IMR-90 (cell line): ENCODE data around the gene RXFP2. TPM values are rescaled to one million over a fixed set of nuclear protein-coding genes. Genes with fewer than 3 reads are reported as not detected.

Source experiments
- ATAC-seq: fragments of 200-7000 bp; cut with Tn5 transposase; 2 replicates; pipeline ENCODE4 v1.9.1; 2020; ENCODE audit warnings: low read depth, mild to moderate bottlenecking, moderate library complexity
- BruUV-seq: library from RNA; stranded (reverse); fragments of 400-500 nt; replicated peaks from 2 replicates; lab custom pipeline; 2021; lab: Mats Ljungman, UMichigan
- CTCF ChIA-PET: fragments of 300-600 bp; formaldehyde crosslinking; extraction: SDS; loops from one replicate; lab custom pipeline; 2021; ENCODE audit warnings: antibody characterized with exemption; lab: Yijun Ruan, JAX
- POLR2A ChIA-PET: fragments of 300-600 bp; sonication (Branson Sonifier 250); formaldehyde crosslinking; loops from one replicate; lab custom pipeline; 2022; ENCODE audit warnings: antibody characterized with exemption; ENCODE audit not compliant: unreplicated experiment; lab: Charles Lee
- DNase-seq: peaks from one replicate; pipeline ENCODE4 v3.0.0; 2013
- H2AFZ ChIP-seq: replicated peaks from 2 replicates; pipeline ENCODE3; 2013; ENCODE audit warnings: low read length, mild to moderate bottlenecking; ENCODE audit not compliant: poor library complexity
- H2AK5ac ChIP-seq: 2 replicates; pipeline ENCODE4 v1.6.1; 2013; ENCODE audit warnings: low read depth, low read length, inconsistent platforms
- H2AK9ac ChIP-seq: replicated peaks from 2 replicates; pipeline ENCODE3; 2013; ENCODE audit warnings: mild to moderate bottlenecking, low read depth, low read length, moderate library complexity; ENCODE audit not compliant: poor library complexity
- H2BK120ac ChIP-seq: 2 replicates; pipeline ENCODE4 v1.6.1; 2013; ENCODE audit warnings: low read depth, low read length, inconsistent platforms
- H2BK15ac ChIP-seq: 3 replicates; pipeline ENCODE4 v1.6.1; 2013; ENCODE audit warnings: low read depth, low read length, inconsistent platforms
- H2BK20ac ChIP-seq: 2 replicates; pipeline ENCODE4 v1.6.1; 2013; ENCODE audit warnings: low read depth, mild to moderate bottlenecking, inconsistent platforms, low read length, moderate library complexity
- H2BK5ac ChIP-seq: 2 replicates; pipeline ENCODE4 v1.6.1; 2013; ENCODE audit warnings: mild to moderate bottlenecking, low read depth, low read length, inconsistent platforms; ENCODE audit not compliant: poor library complexity, severe bottlenecking
- H3K14ac ChIP-seq: replicated peaks from 2 replicates; pipeline ENCODE4 v1.6.1; 2013; ENCODE audit warnings: low read depth, low read length, inconsistent platforms
- H3K18ac ChIP-seq: 2 replicates; pipeline ENCODE4 v1.6.1; 2013; ENCODE audit warnings: low read depth, low read length, control low read depth
- H3K23ac ChIP-seq: 2 replicates; pipeline ENCODE4 v1.6.1; 2013; ENCODE audit warnings: low read depth, low read length, inconsistent platforms
- H3K27ac ChIP-seq: 2 replicates; pipeline ENCODE4 v1.5.1; 2013; ENCODE audit warnings: mild to moderate bottlenecking, control low read depth, low read length; ENCODE audit not compliant: insufficient read depth
- H3K27me3 ChIP-seq: 2 replicates; pipeline ENCODE4 v1.6.1; 2013; ENCODE audit warnings: low read length; ENCODE audit not compliant: control insufficient read depth, insufficient read depth
- H3K36me3 ChIP-seq: 2 replicates; pipeline ENCODE4 v1.6.1; 2013; ENCODE audit warnings: low read length, mixed read lengths; ENCODE audit not compliant: control insufficient read depth, insufficient read depth
- H3K4ac ChIP-seq: 2 replicates; pipeline ENCODE4 v1.6.1; 2013; ENCODE audit warnings: low read depth, low read length, inconsistent platforms
- H3K4me1 ChIP-seq: 2 replicates; pipeline ENCODE4 v1.6.1; 2013; ENCODE audit warnings: low read length, mixed read lengths; ENCODE audit not compliant: control insufficient read depth, insufficient read depth
- H3K4me2 ChIP-seq: 2 replicates; pipeline ENCODE4 v1.6.1; 2013; ENCODE audit warnings: low read depth, mild to moderate bottlenecking, control low read depth, low read length, moderate library complexity
- H3K4me3 ChIP-seq: 2 replicates; pipeline ENCODE4 v1.5.1; 2013; ENCODE audit warnings: low read depth, mild to moderate bottlenecking, control low read depth, low read length, moderate library complexity; ENCODE audit not compliant: insufficient read depth
- H3K56ac ChIP-seq: 2 replicates; pipeline ENCODE4 v1.6.1; 2013; ENCODE audit warnings: low read length, inconsistent platforms; ENCODE audit not compliant: insufficient read depth; ENCODE audit errors: extremely low read depth
- H3K79me1 ChIP-seq, 2 experiments: 2 replicates each; pipeline ENCODE4 v1.6.1; 2013; ENCODE audit warnings: low read length in 2 of 2, inconsistent platforms in 1 of 2, low read depth in 1 of 2
- H3K9ac ChIP-seq: 2 replicates; pipeline ENCODE4 v1.6.1; 2013; ENCODE audit warnings: low read depth, low read length, control low read depth
- H3K9me1 ChIP-seq: 2 replicates; pipeline ENCODE4 v1.6.1; 2013; ENCODE audit warnings: low read length, inconsistent platforms; ENCODE audit not compliant: insufficient read depth
- H3K9me3 ChIP-seq: 2 replicates; pipeline ENCODE4 v1.6.1; 2013; ENCODE audit warnings: low read length; ENCODE audit not compliant: control insufficient read depth, insufficient read depth
- H4K20me1 ChIP-seq: 2 replicates; pipeline ENCODE4 v1.6.1; 2013; ENCODE audit warnings: low read length, inconsistent platforms; ENCODE audit not compliant: insufficient read depth
- H4K5ac ChIP-seq: 2 replicates; pipeline ENCODE4 v1.6.1; 2013; ENCODE audit warnings: mild to moderate bottlenecking, low read depth, low read length, control low read depth
- H4K8ac ChIP-seq, 2 experiments: 2 replicates each; pipeline ENCODE4 v1.6.1; 2013; ENCODE audit warnings: low read depth in 2 of 2, low read length in 2 of 2, control low read depth in 1 of 2, inconsistent platforms in 1 of 2
- H4K91ac ChIP-seq: 2 replicates; pipeline ENCODE4 v1.6.1; 2013; ENCODE audit warnings: low read depth, low read length, inconsistent platforms; ENCODE audit not compliant: insufficient read depth
- RAD21 ChIP-seq: IDR thresholded peaks from 2 replicates; pipeline ENCODE4 v1.6.1; 2012; ENCODE audit warnings: low read length, improper control_type of control experiment
- WGBS, 2 experiments: methylation state at CpG; one replicate each; pipeline versions ENCODE4 v1.1.5 to v1.1.7; 2013; ENCODE audit warnings: missing lambda C conversion rate in 2 of 2; ENCODE audit not compliant: insufficient read length in 1 of 2; ENCODE audit errors: extremely low coverage in 2 of 2; 5-methylcytosine and 5-hydroxymethylcytosine counted together
- dilution Hi-C: fragments of 300-500 bp; cut with HindIII; formaldehyde crosslinking; loops from one replicate; pipeline ENCODE4 v1.14.3; 2018; ENCODE audit warnings: low sequenced_read_pairs; ENCODE audit not compliant: unreplicated experiment
- in situ Hi-C: fragments of 300-500 bp; cut with MboI; formaldehyde crosslinking; loops from 3 replicates; pipeline ENCODE4 v1.14.3; 2019; ENCODE audit warnings: low sequenced_read_pairs, inconsistent platforms, mixed read lengths
- intact Hi-C: fragments of 100-400 bp; cut with micrococcal nuclease; formaldehyde crosslinking; loops from 2 replicates; pipeline ENCODE4 v1.10.0; 2022
- polyA plus RNA-seq, 3 experiments: library from polyadenylated mRNA; depleted of rRNA; stranded (reverse); fragments of >200 nt; gene quantifications; 2 replicates each; pipeline ENCODE4 v1.2.3, GENCODE V29; 2012; ENCODE audit warnings: low replicate concordance in 1 of 3
- total RNA-seq: library from RNA; depleted of rRNA; stranded (reverse); fragments of >200 nt; gene quantifications from 2 replicates; pipeline ENCODE4 v1.2.3, GENCODE V29; 2012
- TF ChIP-seq, protein P1 (sequence below): fragments of 150-350 bp; IDR thresholded peaks from 2 replicates; pipeline ENCODE4 v1.6.1; 2016; ENCODE audit warnings: low read depth, mild to moderate bottlenecking, low read length, moderate library complexity, borderline replicate concordance
- TF ChIP-seq, protein P2 (sequence below): conservative IDR thresholded peaks from 2 replicates; pipeline ENCODE4 v1.5.1; 2012; ENCODE audit warnings: mild to moderate bottlenecking, low read depth, low read length, improper control_type of control experiment

The RXFP2 gene
- total and polyA plus RNA-seq, 2 of the 4 experiments (the other 2 are of a cell fraction), result not detected

GRCh38 chr13:31706105-31706504 is 33.2 kb upstream of the RXFP2 start:
- CTCF ChIA-PET, result no interaction called here

More at GRCh38 chr13:31706105-31706504, 33.2 kb upstream of the RXFP2 start:
- Histone ChIP-seq H4K5ac (no peak overlapping the region), H4K20me1 (no peaks in the 10 kb centered on the region), H2AK9ac (no peak overlapping the region), H3K23ac (no peak overlapping the region), H2BK15ac (no peak overlapping the region), H3K18ac (no peak overlapping the region), H3K36me3 (no peaks in the 10 kb centered on the region), H3K4ac (no peak overlapping the region), H3K4me3 (no peak overlapping the region), H2AK5ac (no peak overlapping the region), H3K27ac (no peak overlapping the region), H2BK120ac (no peak overlapping the region), H2BK20ac (no peak overlapping the region), H2AFZ (no peak overlapping the region), H3K9me3 (no peaks in the 10 kb centered on the region), H3K14ac (no peak overlapping the region), H3K56ac (no peak overlapping the region), H3K9ac (no peak overlapping the region), H4K8ac (no peak overlapping the region), H2BK5ac (no peak overlapping the region), H4K91ac (no peak overlapping the region), H3K27me3 (peaks cover 13% of the 10 kb centered on the region), H3K79me1 (no peaks in the 10 kb centered on the region), H3K4me1 (no peaks in the 10 kb centered on the region), H3K4me2 (no peak overlapping the region), H3K9me1 (no peaks in the 10 kb centered on the region)
- no TSS peak for BruUV-seq
- in situ Hi-C loops (no loop called here), intact Hi-C loops (no loop called here), dilution Hi-C loops (no loop called here)
- no peak for ATAC-seq
- POLR2A ChIA-PET, result no interaction called here
- TF ChIP-seq, protein P1, sequence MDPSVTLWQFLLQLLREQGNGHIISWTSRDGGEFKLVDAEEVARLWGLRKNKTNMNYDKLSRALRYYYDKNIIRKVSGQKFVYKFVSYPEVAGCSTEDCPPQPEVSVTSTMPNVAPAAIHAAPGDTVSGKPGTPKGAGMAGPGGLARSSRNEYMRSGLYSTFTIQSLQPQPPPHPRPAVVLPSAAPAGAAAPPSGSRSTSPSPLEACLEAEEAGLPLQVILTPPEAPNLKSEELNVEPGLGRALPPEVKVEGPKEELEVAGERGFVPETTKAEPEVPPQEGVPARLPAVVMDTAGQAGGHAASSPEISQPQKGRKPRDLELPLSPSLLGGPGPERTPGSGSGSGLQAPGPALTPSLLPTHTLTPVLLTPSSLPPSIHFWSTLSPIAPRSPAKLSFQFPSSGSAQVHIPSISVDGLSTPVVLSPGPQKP, result no peak
- TF ChIP-seq, protein P2, sequence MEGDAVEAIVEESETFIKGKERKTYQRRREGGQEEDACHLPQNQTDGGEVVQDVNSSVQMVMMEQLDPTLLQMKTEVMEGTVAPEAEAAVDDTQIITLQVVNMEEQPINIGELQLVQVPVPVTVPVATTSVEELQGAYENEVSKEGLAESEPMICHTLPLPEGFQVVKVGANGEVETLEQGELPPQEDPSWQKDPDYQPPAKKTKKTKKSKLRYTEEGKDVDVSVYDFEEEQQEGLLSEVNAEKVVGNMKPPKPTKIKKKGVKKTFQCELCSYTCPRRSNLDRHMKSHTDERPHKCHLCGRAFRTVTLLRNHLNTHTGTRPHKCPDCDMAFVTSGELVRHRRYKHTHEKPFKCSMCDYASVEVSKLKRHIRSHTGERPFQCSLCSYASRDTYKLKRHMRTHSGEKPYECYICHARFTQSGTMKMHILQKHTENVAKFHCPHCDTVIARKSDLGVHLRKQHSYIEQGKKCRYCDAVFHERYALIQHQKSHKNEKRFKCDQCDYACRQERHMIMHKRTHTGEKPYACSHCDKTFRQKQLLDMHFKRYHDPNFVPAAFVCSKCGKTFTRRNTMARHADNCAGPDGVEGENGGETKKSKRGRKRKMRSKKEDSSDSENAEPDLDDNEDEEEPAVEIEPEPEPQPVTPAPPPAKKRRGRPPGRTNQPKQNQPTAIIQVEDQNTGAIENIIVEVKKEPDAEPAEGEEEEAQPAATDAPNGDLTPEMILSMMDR, result no peak
- TF ChIP-seq RAD21, result no peak
- WGBS, 2 experiments, result no CpG with 5 or more reads among the region's 1 CpG
- no peak for DNase-seq
